Activated CD4-positive, CD25-positive, alpha-beta regulatory T cell treated with anti-CD3 and anti-CD28 coated beads, Interleukin-2, amount 50 U/mL, for 72 hours (primary cell): ENCODE results near the gene BCAM.
A peak's percentile ranks its signal among the peaks of the same experiment; 100 is the strongest.
"Not testable (repeated sequence)": the region's sequence is repeated elsewhere in the genome, so short reads cannot be mapped to it uniquely, and the experiment has no call there.

Source experiments
- DNase-seq: peaks from one replicate; pipeline ENCODE4 v3.0.0; 2021

Gene BCAM

DNA sequence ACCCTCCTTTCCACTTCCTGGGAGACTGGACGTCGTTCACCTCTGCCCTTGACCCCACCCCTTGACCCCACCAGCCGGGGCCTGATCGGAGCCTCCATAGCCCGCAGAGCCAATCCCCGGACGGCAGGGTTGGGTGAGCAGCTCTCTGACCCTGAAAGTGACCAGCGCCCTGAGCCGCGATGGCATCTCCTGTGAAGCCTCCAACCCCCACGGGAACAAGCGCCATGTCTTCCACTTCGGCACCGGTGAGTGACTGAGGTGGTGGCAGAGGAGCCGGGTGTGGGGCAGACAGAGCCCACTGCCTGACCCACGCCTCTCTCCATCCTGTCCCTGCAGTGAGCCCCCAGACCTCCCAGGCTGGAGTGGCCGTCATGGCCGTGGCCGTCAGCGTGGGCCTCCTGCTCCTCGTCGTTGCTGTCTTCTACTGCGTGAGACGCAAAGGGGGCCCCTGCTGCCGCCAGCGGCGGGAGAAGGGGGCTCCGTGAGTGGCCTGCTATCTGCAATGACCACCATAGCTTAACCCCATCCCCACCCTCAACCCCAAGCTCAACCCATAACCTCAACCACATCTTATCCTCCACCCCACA lies 10.4 kb downstream of the BCAM start:
- DNase-seq: no peak

DNA sequence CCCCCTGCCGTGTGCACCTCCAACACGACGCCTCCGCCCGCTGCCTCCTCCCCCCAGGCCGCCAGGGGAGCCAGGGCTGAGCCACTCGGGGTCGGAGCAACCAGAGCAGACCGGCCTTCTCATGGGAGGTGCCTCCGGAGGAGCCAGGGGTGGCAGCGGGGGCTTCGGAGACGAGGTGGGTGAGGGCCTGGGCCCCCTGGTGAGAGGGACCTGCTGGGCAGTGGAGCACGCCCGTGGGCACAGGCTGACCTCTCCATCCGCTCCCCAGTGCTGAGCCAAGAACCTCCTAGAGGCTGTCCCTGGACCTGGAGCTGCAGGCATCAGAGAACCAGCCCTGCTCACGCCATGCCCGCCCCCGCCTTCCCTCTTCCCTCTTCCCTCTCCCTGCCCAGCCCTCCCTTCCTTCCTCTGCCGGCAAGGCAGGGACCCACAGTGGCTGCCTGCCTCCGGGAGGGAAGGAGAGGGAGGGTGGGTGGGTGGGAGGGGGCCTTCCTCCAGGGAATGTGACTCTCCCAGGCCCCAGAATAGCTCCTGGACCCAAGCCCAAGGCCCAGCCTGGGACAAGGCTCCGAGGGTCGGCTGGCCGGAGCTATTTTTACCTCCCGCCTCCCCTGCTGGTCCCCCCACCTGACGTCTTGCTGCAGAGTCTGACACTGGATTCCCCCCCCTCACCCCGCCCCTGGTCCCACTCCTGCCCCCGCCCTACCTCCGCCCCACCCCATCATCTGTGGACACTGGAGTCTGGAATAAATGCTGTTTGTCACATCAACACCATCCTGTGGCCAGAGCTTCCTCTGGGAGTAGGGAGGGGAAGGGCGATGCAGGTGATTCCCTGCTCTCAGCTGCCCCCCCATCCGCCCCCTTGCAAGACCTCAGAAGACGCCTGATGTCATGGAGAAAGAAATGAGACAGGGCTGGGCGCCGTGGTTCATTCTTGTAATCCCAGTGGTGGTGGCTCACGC lies 12.0 kb downstream of the BCAM start:
- no peak for DNase-seq

DNA sequence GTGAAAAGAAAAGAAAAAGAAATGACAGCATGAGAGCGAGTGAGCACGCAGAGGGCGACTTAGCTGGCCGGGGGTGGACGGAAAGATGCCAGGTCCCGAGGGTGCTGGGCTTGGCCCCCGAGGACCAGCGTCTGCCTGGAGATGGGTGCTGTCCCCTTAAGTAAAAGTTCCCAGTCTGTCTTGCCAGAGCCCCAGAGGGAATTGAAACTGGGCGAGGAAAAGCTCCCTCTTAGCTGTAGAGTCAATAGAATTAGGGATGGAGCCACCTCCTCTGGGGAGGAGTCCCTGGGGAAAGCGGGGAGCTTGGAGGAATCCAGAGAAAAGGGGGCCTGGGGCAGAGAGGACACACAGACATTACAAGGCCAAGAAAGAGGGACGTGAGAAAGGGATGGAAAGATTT lies 13.3 kb downstream of the BCAM start:
- DNase-seq: no peak

DNA sequence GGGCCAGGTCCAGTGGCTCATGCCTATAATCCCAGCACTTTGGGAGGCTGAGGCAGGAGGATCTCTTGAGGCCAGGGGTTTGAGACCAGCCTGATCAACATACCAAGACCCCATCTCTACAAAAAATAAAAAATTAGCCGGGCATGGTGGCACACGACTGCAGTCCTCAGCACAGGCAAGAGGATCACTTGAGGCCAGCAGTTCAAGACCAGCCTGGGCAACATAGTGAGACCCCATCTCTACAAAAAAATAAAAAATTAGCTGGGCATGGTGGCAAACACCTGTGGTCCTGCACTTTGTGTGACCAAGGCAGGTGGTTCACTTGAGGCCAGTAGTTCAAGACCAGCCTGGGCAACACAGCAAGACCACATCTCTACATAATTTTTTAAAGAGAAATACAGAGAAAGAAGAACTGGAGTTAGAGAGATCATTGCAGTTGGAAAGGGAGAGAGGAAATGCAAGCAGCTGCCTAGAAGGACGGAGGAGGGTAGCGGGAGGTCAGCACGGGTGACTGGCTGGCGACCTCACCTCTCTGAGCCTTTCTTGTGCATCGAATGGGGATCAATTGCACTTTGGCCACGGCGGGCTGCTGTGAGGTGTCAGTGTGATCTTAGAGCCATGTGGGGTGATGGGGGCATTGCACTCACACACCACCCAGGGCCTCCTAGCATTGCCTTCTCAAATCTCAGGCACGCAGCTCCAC lies 13.9 kb downstream of the BCAM start:
- DNase-seq: no peak

DNA sequence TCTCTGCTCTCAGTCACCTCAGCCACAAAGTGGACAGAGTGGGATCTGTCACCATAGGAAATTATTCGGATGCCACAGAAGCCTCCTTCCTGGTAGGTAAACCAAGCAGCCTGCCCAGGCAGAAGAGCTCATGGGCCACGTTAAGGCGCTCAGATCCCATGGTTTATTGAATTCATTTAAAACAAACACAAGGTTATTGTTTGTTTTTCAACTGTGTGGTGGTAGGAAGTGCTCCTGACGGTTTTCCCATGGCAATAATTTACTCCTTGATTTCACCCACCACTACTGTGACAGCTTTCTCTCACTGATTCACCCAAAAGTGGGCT lies 14.4 kb downstream of the BCAM start:
- no peak for DNase-seq

DNA sequence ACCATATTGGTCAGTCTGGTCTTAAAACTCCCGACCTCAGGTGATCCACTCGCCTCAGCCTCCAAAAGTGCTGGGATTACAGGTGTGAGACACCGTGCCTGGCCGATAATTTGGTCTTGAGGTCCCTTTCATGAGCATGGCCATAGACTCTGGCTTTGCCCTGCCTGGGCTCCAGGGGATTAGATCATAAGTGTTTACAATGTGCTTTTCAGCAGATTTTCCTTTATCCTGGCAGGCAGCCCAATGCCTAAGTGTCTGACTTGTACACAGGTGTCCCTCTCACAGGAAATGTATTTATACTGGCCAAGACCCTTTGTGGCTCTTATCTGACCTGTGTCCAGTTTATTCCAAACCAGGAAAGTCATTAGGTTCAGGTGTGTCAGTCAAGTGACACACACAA lies 15.9 kb downstream of the BCAM start:
- DNase-seq: no peak

DNA sequence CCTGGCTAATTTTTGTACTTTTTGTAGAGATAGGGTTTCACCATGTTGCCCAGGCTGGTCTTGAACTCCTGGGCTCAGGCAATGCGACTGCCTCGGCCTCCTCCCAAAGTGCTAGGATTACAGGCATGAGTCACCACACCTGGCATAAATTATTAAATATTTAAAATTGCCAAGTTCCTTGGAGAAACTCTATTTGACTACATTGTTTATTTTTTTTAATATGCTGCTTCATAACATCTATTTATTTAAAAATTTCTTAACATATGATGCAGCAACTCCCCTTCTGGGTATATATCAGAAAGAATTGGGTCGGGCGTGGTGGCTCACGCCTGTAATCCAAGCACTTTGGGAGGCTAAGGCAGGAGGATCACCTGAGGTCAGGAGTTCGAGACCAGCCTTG lies 24.0 kb downstream of the BCAM start:
- not testable (repeated sequence) for DNase-seq

DNA sequence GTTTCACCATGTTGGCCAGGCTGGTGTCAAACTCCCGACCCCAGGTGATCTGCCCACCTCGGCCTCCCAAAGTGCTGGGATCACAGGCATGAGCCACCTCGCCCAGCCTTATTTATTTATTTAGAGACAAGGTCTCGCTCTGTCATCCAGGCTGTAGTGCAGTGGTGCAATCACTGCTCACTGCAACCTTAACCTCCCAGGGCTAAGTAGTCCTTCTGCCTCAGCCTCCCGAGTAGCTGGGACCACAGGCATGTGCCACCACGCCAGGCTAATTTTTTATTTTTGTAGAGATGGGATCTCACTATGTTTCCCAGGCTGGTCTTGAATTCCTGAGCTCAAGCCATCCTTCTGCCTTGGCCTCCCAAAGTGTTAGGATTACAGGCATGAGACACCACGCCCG lies 25.5 kb downstream of the BCAM start:
- not testable (repeated sequence) for DNase-seq

DNA sequence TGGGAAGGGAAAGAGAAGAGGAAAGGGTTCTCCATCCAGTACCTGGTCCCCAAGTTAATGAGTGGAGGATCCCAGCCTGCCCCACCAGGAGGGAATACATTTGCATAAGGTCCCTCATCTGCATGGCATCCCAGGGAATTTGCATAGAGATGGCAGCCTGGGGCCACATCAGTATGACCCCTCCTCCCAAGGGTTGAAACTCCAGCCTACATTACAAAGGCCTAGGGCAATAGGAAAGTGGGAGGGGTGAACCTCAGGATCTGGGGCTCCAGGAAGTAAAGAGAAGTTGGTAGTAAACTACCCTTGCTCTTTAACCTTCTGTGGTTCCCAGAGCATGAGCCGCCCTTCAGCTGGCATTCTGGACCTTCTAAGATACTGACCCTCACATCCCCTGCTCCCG lies 30.4 kb downstream of the BCAM start:
- DNase-seq: no peak

DNA sequence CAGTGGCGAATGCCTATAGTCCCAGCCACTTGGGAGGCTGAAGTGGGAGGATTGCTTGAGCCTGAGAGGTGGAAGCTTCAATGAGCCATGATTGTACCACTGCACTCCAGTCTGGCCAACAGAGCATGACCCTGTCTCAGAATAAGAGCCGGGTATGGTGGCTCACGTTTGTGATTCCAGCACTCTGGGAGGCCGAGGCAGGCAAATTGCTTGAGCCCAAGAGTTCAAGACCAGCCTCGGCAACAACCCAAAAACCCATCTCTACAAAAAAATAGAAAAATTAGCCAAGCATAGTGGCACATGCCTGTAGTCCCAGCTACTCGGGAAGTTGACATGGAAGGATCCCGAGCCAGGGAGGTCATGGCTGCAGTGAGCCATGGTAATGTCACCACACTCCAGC lies 31.9 kb downstream of the BCAM start:
- no peak for DNase-seq

DNA sequence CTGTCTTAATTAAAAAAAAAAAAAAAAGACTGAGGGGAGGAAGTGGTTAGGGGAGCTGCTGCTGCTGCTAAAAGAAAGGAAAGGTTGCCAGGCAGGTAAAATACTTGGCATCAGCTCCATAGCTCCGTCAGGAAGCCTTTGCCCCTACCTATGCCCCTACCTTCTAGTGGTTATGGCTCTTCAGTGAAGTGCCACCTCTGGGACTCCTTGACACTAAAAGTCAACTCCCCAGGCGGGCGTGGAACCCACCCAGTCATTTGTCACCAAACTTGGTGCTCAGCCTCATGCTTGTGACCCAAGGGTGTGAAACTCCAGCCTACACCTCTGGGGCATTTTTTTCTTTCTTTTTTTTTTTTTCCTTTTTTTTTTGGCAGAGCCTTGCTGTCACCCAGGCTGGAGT lies 32.3 kb downstream of the BCAM start:
- DNase-seq: no peak

DNA sequence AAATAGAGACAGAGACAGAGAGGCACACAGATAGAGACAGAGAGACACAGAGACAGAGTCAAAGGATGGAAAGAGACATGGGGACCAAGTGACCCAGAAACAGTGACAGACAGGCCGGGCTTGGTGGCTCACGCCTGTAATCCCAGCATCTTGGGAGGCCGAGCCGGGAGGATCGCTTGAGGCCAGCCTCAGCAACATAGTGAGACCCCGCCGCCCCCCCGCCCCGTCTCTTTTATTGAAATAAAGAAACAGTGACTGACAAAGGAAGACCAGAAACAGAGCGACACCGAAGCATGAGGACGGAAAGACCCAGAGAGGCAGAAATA lies 36.3 kb downstream of the BCAM start:
- no peak for DNase-seq

DNA sequence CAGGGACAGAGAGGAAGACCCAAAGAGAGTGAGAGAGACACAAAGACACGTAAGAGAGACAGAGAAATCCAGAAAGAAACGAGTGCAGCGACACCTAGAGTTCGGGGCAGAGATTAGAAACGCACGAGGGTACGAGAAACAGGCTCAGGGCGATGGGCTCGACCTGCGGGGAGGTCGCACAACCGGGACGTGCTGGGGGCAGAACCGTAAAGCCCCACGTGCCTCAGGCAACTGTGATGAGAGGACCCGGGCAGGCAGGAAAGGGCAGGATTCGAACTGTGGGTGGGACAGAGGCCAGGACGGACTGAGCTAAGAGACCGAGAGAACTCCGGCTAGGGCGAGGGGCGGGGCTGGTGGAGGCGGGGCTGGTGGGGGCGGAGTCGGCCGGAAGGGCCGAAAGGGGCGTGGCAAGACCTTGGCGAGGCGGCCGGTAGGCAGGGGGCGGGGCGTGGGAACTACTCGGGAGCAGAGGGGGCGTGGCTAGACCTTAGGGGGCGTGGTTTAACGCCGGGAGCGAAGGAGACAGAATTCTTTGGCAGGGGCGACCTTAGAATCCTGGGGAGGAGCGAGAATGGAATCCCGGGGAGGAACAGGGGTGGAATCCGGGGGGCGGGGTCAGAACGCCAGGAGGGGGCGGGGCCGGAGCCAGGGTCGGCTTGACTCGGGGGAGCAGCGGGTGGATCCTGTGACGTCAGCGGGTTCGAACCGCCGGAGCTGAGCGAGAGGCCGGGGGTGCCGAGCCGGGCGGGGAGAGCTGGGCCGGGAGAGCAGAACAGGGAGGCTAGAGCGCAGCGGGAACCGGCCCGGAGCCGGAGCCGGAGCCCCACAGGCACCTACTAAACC lies 36.9 kb downstream of the BCAM start, which contains the start of gene NECTIN2:
Gene NECTIN2, plus strand, starts transcription at position 686 of the 843 bp plus-strand sequence. CDS start 229 bp downstream, outside the sequence.
- peak; percentile 86 for DNase-seq

DNA sequence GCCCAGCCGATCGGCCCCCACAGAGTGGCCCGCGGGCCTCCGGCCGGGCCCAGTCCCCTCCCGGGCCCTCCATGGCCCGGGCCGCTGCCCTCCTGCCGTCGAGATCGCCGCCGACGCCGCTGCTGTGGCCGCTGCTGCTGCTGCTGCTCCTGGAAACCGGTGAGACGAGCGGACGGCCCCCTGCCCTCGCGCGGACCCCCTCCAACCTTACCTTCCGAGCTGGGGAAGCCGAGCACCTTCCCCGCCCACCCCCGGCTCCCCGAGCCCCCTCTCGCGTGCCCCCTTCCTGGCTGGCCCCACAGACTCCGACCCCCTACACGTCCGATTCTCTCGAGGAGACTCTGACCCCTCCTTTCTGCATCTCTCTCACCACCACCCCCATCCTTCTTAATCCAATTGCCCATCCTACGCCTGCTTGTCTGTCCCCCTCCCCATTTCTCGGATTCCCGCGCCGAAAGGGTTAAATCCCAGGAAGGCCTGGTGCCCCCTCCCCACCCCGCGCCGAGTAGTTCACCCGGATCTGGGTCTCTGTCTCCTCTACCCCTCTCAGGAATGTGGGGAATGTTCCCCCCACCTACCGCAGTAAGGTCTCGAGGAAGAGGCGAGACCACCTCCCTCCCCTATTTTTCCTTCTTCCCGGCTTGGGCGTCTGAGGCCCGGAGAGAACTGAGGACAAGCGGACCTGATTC lies 37.7 kb downstream of the BCAM start:
- no peak for DNase-seq

DNA sequence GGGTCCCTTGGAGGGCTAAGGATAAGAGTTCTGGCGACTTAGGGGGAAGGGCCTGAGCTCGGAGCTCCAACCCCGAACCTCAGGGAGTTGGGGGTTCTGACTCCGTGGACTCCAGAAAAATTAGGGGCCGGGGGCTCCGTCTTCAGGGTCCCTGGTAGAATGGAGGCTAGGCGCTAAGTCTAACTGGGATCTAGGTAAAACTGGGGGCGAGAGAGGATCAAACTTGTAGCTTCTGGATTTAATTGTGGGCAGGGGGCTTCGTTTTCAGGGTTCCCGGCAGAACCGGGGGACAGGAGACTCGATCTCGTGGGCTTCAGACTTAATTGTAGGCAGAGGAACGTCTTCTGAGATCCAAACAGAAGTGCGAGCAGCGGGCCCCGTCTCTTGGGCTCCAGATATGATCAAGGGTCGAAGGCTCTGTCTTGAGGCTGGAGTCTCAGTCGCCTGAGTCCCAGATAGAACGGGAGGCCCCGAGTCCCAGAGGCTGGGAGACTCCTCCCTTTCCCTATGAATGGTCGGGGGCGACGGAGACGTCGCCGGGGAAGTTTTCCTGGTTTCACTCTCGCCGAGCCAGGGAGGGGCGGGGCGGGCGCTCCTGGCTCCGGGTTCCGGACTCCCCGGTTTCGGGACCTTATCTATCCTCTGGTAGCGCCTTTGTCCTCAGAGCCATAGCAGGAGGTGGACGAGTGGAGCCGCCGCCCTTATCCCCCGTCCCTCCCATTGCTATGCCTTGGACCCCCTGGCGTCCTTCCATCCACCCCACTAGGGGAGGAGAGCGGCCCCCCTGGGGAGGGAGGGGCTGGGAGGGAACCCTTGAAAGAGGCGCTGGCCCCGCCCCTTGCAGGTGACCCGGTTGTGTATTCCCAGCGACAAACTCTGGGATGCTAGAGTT lies 38.5 kb downstream of the BCAM start:
- no peak for DNase-seq

DNA sequence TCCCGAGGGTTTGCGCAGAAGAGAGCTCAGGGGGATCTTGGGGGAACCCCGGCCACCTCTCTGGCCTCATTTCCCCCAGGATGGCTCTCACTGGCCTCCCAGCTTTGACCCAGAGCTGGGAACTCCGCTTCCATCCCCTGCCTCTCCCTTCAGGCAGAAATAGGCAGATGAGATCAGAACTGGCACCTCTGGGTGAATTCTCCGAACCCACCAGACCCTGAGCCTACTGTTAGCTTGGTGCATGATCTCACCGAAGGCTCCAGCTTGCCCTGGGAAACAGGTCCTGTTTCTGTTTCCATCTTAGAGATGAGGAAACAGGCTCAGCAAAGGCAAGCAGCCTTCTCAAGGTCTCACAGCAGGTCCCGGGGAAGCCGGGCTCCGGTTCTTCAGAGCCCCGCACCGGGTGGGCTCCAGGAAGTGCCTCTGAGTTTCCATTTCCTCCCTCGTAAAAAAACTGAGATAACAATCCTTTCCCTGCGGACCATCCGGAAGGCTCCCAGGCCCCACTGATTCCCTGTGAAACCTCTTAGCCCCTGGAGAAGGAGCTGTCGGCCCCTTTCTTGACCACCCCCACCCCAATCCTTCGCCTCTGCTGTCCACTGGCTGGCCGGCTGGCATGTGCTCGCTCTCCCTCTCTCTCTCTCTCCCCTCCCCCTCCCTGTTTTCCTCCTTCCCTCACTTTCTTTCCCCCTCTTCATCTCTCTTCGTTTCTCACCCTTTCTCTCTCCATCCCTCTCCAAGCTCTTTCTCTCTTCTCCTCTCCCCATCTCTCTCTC lies 39.3 kb downstream of the BCAM start:
- no peak for DNase-seq

DNA sequence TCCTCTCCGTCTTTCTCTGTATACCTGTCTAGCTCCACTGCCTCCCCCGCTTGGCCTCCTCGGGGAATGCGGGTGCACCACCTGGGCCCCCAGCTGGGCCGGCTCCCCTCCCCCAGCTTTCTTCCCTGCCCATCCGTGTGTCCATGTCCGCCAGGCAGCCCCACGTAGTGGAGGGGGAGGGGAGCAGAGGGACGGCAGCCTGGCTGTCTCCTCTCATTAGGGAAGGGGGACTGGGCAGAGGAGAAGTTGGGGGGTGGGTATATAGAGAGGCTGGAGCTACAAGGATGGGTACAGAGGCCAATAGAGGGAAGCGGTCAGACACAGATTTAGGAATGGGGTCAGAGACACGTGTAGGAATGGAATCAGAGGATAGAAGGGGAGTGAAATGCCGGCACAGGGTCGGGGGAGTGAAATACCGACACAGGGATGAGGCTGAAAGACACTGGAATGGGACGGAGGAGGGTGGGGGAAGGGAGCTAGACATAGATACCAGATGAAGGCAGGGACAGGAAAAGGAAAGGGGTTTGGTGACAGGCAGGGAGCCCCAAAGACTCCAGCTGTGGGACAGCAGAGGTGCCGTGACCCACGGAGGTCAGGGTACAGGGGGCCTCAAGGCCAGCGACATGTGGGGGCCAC lies 40.0 kb downstream of the BCAM start:
- no peak for DNase-seq

DNA sequence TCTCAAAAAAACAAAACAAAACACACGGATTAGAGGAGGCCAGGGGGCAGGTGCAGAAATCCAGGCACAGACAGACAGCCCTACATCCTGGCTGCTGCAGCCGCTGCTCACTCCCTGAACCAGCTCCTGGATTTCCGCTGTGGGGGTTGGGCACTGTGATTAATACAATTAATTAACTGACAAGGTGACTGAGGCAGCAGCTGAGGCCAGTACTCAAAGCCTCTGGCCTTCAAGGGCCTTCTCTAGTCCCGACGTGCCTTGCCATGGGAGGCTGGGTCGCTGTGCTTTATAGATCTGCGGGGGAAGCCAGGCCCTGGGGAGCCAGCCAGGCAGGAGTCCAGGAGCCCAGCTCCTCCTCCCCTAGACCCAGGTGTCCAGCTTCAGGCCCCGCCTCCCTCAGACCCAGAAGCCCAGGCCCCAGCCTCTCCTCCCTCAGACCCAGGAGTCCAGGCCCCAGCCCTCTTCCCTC lies 41.8 kb downstream of the BCAM start:
- no peak for DNase-seq

DNA sequence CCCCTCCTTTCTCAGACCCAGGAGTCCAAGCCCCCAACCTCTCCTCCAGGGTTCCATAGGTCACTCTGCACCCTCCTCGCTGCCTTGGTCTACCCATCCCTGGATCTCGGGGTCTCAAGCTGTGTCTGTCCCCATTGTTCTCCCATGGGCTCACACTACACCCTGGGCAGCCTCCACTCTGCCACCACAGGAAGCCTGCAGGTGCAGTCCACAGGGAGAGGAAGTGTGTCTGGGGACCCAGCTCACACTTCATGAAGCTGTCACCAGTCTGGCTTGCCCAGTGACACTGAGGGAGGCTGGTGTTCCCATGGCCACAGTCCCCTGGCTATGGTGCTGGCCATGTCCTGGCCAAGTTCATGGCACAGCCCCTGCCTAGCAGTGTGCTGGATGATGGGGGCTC lies 42.5 kb downstream of the BCAM start:
- DNase-seq: no peak

DNA sequence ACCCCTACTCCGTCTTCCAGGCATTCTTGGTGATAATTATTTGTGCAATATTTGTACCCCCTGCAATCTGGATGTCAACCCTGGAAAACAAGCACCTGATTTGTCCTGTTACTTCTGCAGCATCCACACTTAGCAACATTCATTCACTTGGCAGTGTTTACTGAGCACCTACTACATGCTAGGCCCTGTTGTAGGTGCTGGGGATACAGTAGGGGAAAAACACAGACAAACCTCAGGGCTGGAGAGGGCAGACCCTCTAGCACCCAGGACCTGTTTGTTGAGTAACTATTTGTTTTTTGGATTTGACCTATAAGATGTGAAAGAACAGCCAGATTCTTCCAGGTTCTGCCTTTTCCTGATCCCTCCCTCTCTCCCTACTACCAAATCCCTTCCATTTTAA lies 46.7 kb downstream of the BCAM start:
- DNase-seq: no peak
